BJ (cell line): Measurements from ENCODE around the gene RAB3GAP2. TPM values are rescaled to one million over a fixed set of nuclear protein-coding genes. Genes with fewer than 3 reads are reported as not detected.

Source experiments
- CTCF ChIA-PET: fragments of 350-600 bp; formaldehyde crosslinking; extraction: SDS; loops from one replicate; lab custom pipeline; 2021; ENCODE audit warnings: antibody characterized with exemption, inconsistent platforms; lab: Yijun Ruan, JAX
- POLR2A ChIA-PET: fragments of 300-600 bp; sonication (Branson Sonifier 250); formaldehyde crosslinking; extraction: SDS; loops from one replicate; lab custom pipeline; 2021; ENCODE audit warnings: antibody characterized with exemption; lab: Charles Lee
- DNase-seq: peaks from one replicate; pipeline ENCODE4 v3.0.0-alpha.2; 2011; ENCODE audit warnings: low read depth
- H3K27me3 ChIP-seq: 2 replicates; pipeline ENCODE4 v1.6.0; 2011; ENCODE audit warnings: low read length; ENCODE audit not compliant: control insufficient read depth, insufficient read depth
- H3K36me3 ChIP-seq: 2 replicates; pipeline ENCODE4 v1.5.1; 2011; ENCODE audit warnings: low read length; ENCODE audit not compliant: control insufficient read depth, insufficient read depth
- H3K4me3 ChIP-seq: 2 replicates; pipeline ENCODE4 v1.5.1; 2011; ENCODE audit warnings: low read depth, mild to moderate bottlenecking, control low read depth, low read length
- CTCF ChIP-seq: IDR thresholded peaks from 2 replicates; pipeline ENCODE4 v1.5.1; 2011; ENCODE audit warnings: low read depth, mild to moderate bottlenecking, control low read depth, inconsistent platforms, low read length, moderate library complexity; ENCODE audit not compliant: insufficient read depth
- polyA plus RNA-seq: library from polyadenylated mRNA; depleted of rRNA; stranded (reverse); fragments of >200 nt; gene quantifications from 2 replicates; pipeline ENCODE4 v1.2.3, GENCODE V29; 2011

Gene RAB3GAP2
- polyA plus RNA-seq, 1 experiment = 25.1 TPM

- no peak overlapping the region for H3K4me3 ChIP-seq
- DNase-seq = no peak
- CTCF ChIA-PET = interaction anchor here (0.6 kb wide), 1 partner anchor 78 kb away, joined by 4 read pairs; no protein-coding TSS in a partner anchor
- peaks cover 6% of the 10 kb centered on the region for H3K36me3 ChIP-seq
- TF ChIP-seq CTCF = no peak
- no peaks in the 10 kb centered on the region for H3K27me3 ChIP-seq
- POLR2A ChIA-PET = no interaction called here
Measured at GRCh38 chr1:220137019-220137786, 135.1 kb downstream of the RAB3GAP2 start.

DNA sequence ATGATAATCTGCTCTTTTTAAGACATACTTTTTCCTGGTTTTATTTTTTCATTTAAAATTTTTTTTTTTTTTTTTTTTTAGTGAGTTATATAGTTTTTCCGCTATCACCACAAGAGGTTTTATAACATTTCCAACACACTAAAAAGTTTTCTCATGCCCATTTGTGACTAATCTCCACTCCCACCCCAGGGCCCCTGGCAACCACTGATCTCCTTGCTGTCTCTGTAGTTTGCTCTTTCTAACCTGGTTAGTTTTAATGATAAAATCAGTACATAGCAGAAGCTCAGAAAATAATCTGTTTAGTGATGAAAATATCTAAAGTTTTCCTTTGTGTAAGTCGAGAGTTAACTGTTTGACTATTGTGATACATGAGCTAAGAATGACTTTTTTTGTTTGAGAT lies 136.5 kb downstream of the RAB3GAP2 start:
- DNase-seq = no peak
- H3K4me3 ChIP-seq = no peak overlapping the region
- ChIA-PET POLR2A (no interaction called here), CTCF (interaction anchor here (0.9 kb wide), 2 partner anchors 8 to 10 kb away, joined by 3 read pairs; no protein-coding TSS in a partner anchor)
- H3K36me3 ChIP-seq = peaks cover 6% of the 10 kb centered on the region
- no peaks in the 10 kb centered on the region for H3K27me3 ChIP-seq
- TF ChIP-seq CTCF = no peak

- DNase-seq = no peak
- no peaks in the 10 kb centered on the region for H3K27me3 ChIP-seq
- ChIA-PET CTCF (interaction anchor here (0.6 kb wide), 1 partner anchor 550 kb away, joined by 3 read pairs; no protein-coding TSS in a partner anchor), POLR2A (no interaction called here)
- no peak for TF ChIP-seq CTCF
- no peak overlapping the region for H3K4me3 ChIP-seq
- no peaks in the 10 kb centered on the region; the same call in none of the 2 replicates for H3K36me3 ChIP-seq
Measured at GRCh38 chr1:220129479-220130210, 142.6 kb downstream of the RAB3GAP2 start.

DNA sequence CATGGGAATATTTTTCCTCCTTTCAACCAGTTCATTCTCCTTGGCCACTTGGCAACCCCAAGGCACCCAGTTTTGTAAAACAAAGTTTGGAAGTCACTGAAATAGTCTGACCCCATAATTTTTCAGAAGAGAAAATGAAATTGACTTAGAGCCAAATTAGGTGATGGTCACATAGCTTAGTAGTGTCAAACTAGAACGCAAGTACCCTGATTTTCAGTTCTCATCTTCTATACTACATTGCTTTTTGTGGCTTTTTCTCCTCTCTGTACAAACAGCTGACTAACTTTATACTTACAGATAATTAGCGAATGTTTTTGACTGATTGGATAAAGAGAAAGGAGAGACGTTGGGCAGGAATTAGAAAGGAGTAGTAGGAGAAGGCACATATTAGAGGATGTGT lies 145.2 kb downstream of the RAB3GAP2 start:
- Histone ChIP-seq H3K27me3 (no peaks in the 10 kb centered on the region), H3K36me3 (no peaks in the 10 kb centered on the region; the same call in none of the 2 replicates), H3K4me3 (no peak overlapping the region)
- ChIA-PET CTCF (interaction anchor here (1.5 kb wide), 1 partner anchor 9 kb away, joined by 3 read pairs; no protein-coding TSS in a partner anchor), POLR2A (no interaction called here)
- DNase-seq = no peak
- no peak for TF ChIP-seq CTCF

DNA sequence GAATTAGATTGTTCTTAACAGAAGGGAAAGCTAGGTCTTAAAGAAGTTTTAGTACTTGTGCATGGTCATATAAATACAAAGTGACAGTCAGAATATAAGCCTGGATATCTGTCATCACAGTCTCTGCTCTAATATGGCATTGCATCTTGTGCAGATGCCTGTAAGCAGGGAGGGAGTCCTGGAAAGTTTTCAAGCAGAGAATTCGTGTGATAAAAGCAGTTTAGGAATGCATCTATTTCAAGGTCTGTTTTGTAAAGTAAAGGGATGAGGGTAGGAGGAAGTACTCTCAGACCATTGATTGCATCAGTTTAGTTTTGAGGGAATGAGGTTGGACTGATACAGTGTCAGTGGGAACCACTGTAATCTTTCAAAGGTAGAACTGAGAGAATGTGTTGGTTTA lies 147.7 kb downstream of the RAB3GAP2 start:
- H3K36me3 ChIP-seq = no peaks in the 10 kb centered on the region; the same call in 1 of the 2 replicates
- ChIA-PET POLR2A (no interaction called here), CTCF (interaction anchor here (1.0 to 1.2 kb wide), 2 partner anchors 32 to 92 kb away, joined by 3 read pairs; no protein-coding TSS in a partner anchor)
- H3K4me3 ChIP-seq = no peak overlapping the region
- no peaks in the 10 kb centered on the region for H3K27me3 ChIP-seq
- TF ChIP-seq CTCF = no peak
- peak; percentile 35 for DNase-seq
